Measurements from ENCODE around the gene PPARA. TPM values are rescaled to one million over a fixed set of nuclear protein-coding genes. Genes with fewer than 3 reads are reported as not detected.

Gene PPARA
- total and polyA plus RNA-seq, 9 of the 15 experiments (the other 6 are each of a cell fraction or from before 2014, with no cell fraction given), result 0.64 to 5.3 (median 3.5) TPM

DNA sequence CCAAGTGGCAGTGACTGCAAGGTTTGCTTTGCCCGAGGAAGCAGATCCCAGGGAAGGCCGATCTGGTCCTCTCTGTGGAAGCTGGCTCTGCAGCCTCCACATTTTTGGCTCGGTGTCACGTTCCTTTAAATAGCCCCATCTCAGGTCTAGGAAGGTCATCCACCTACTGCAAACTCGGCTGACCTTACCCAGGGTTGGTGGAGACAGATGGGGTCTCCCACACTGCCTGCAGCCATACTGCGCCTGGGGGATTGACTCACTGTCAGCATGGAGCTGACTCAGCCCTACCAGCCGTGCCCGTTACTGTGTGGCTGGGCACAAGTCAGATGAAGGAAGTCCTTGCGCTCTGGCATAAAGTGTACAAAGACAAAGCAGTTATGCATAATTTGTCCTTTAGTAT, 82.9 kb downstream of the PPARA start (continued):
- TF ChIP-seq, protein P1, sequence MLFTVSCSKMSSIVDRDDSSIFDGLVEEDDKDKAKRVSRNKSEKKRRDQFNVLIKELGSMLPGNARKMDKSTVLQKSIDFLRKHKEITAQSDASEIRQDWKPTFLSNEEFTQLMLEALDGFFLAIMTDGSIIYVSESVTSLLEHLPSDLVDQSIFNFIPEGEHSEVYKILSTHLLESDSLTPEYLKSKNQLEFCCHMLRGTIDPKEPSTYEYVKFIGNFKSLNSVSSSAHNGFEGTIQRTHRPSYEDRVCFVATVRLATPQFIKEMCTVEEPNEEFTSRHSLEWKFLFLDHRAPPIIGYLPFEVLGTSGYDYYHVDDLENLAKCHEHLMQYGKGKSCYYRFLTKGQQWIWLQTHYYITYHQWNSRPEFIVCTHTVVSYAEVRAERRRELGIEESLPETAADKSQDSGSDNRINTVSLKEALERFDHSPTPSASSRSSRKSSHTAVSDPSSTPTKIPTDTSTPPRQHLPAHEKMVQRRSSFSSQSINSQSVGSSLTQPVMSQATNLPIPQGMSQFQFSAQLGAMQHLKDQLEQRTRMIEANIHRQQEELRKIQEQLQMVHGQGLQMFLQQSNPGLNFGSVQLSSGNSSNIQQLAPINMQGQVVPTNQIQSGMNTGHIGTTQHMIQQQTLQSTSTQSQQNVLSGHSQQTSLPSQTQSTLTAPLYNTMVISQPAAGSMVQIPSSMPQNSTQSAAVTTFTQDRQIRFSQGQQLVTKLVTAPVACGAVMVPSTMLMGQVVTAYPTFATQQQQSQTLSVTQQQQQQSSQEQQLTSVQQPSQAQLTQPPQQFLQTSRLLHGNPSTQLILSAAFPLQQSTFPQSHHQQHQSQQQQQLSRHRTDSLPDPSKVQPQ (CRISPR knock-in tag; IDR thresholded peaks at IDR 0.05; ENCODE audit: borderline replicate concordance), result no peak
- TF ChIP-seq GATA2 (CRISPR knock-in tag; IDR thresholded peaks at IDR 0.05) (no peak), MTA3 (IDR thresholded peaks at IDR 0.05; ENCODE audit: borderline replicate concordance) (no peak)
- TF ChIP-seq, protein P2, sequence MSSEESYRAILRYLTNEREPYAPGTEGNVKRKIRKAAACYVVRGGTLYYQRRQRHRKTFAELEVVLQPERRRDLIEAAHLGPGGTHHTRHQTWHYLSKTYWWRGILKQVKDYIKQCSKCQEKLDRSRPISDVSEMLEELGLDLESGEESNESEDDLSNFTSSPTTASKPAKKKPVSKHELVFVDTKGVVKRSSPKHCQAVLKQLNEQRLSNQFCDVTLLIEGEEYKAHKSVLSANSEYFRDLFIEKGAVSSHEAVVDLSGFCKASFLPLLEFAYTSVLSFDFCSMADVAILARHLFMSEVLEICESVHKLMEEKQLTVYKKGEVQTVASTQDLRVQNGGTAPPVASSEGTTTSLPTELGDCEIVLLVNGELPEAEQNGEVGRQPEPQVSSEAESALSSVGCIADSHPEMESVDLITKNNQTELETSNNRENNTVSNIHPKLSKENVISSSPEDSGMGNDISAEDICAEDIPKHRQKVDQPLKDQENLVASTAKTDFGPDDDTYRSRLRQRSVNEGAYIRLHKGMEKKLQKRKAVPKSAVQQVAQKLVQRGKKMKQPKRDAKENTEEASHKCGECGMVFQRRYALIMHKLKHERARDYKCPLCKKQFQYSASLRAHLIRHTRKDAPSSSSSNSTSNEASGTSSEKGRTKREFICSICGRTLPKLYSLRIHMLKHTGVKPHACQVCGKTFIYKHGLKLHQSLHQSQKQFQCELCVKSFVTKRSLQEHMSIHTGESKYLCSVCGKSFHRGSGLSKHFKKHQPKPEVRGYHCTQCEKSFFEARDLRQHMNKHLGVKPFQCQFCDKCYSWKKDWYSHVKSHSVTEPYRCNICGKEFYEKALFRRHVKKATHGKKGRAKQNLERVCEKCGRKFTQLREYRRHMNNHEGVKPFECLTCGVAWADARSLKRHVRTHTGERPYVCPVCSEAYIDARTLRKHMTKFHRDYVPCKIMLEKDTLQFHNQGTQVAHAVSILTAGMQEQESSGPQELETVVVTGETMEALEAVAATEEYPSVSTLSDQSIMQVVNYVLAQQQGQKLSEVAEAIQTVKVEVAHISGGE (CRISPR knock-in tag; IDR thresholded peaks at IDR 0.05), result no peak

All from K562 (cell line).